Effector CD4-positive, alpha-beta T cell (primary cell): ENCODE results near the gene STK36.
"Not testable (repeated sequence)": the region's sequence is repeated elsewhere in the genome, so short reads cannot be mapped to it uniquely, and the experiment has no call there.

Experiments
- DNase-seq: peaks from one replicate; pipeline ENCODE4 v3.0.0-alpha.2; 2020

Gene STK36

DNA sequence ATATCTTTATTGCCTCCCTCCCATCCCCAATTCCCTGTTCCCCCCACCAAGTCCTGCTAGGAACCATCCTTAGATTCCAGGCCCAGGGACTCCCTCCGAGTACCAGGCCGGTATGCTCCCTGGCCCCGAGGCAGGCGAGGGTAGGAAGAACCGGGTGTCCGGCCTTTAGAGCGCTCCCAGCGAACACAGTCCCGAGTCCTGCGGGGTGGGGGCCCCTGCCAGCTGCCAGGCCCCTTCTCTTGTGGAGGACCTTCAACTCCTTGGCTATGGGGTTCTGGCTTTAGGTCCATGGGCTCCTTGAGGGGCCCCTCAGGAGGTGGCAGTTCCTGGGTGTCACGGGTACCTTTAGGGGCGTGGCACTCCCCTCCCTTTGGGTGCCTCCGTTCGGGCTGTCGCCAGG, 8.0 kb upstream of the STK36 start:
- DNase-seq, result no peak

DNA sequence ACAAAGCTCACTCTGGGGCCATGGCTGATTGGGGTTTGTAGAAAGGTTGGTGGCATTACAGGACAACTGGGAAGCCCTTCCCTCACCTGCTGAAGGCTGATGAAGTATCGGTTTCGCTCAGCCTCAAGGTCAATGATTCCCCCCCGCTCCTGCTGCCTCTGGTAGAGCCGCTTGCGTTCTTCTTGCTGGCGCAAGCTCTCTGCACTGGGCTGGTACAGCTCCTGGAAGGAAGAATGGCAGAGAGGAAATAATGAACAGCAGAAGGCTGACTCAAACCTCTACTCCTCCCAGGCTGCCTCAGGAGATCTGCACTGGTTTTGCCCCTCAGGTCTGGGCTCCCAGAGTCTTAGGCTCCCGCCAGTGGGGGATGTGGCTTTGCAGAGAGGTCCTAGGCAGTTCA, 7.2 kb upstream of the STK36 start:
- no peak for DNase-seq

DNA sequence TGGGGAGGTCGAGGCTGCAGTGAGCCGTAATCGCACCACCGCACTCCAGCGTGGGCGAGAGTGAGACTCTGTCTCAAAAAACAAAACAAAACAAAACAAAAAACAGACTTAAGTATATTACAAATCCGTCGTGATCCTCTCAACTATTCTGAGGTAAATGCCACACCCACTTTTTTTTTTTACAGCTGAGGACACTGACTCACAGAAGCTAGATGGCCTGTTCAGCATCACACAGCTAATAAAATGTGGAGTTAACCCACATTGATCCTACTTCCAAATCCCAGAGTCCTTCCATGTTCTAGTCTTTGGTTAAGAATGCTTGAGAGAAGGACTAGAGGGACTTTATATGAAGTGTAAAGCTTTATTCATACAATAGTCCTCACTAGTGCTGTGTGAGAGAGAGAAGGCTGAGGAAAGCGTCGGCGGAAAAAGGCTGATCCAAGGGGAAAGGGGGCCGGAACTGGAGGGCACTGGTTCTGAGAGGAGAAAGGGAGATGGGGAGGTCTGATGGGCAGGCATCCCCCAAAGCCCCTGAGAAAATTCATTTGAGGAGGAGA, 711 bp upstream of the STK36 start:
- DNase-seq, result no peak

DNA sequence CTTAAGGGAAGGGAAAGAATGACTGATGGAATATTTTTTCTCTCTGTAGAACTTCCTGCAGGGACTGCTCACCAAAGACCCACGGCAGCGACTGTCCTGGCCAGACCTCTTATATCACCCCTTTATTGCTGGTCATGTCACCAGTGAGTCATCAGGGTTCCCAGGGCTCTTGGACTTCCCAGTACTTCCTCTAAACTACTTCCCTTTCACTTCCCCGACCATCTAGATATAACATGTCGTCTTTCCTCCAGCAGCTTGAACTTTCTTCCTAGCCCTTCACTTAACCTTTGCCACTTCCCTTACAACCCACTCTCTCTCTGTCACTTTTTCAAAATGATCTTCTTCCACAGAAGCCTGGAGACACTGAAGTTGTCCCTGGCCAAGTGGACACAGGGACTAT, 7.2 kb downstream of the STK36 start:
- DNase-seq, result no peak

DNA sequence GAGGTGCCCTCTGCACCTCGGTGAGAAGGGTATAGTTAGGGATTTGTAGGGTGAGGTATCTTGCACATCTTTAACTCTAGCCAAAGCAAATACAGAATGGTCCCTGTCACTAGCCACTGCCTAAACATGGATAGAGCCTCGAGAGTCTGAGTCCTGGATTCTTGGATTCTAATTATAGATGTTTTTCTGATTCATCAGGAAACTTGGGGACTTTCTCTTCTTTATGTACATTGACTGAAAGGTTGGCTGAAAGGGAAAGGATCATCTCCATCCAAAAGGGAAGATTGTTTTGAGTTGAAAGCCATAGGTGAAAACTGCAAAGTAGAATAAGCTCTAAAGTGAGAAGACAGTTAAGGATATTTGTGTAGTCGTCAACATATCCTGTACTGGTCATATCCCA, 8.2 kb downstream of the STK36 start:
- no peak for DNase-seq

DNA sequence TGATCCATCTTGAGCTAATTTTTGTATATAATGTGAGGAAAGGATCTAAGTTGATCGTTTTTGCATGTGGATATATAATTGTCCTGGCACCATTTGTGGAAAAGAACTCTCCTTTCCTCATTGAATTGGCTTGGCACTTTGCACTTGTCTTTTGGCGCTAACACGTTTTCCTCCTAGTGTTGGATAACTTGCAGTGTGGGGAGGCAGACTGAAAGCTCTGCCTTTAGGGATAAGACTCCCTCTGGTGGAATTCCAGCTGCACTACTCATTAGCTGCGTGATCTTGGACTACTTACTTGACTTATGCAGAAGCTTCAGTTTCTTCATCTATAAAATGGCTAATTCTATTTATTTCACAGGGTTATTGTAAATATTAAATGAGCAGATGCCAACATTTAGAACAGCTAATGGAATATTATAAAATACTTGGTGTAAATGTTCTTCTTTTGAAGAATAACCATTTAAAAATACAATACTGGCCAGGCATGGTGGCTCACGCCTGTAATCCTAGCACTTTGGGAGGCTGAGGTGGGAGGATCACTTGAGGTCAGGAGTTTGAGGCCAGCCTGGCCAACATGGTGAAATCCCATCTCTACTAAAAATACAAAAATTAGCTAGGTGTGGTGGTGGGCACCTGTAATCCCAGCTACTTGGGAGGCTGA, 15.6 kb downstream of the STK36 start:
- not testable (repeated sequence) for DNase-seq

DNA sequence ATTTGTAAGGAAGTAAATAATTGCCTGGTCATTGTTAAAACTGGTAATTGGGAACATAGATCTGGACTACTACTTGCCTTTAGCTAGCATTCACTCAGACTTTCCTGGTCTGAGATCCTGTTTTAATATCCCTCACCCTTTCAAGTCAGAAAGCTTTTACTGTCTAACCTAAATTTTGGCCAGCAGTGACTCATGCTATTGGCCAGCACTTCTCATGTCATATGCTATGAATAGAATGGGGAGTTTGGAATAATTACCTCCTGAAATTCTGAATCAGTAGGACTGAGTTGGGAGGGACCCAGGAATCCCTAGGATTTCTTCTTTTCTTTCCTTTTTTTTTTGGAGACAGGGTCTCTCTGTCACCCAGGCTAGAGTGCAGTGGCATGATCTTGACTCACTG, 19.3 kb downstream of the STK36 start:
- DNase-seq, result no peak

DNA sequence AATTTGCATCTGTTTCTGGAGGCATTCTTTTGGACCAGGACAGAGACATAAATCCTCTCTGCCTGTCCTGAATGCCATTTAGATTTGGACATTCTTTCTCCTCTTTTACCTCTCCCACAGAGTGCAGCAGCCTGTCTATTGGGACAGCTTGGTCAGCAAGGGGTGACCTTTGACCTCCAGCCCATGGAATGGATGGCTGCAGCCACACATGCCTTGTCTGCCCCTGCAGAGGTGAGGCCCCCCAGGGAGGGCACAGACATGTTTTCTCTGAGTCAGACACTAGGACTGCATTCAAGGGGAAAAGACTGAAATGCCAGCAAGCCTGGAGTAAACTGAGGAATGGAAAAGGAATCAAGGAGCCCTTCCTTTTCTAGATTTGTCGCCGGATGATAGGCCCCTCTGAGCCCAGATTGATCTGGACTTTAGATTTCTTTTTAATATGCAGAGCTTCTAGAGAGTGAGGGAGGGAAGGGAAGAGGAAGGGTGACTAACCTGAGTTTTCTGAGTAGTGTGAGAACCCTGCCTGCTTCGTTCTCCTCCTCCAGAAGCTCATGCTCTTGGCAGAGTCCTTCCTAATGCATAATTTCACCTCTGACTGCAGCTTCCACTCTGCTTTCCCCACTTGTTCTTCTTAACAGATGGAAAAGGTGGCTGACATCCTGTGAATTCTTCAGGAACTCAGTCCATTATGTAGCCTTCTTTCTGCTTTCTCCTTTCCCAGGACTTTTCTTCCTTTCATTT, 22.7 kb downstream of the STK36 start:
- DNase-seq, result no peak

DNA sequence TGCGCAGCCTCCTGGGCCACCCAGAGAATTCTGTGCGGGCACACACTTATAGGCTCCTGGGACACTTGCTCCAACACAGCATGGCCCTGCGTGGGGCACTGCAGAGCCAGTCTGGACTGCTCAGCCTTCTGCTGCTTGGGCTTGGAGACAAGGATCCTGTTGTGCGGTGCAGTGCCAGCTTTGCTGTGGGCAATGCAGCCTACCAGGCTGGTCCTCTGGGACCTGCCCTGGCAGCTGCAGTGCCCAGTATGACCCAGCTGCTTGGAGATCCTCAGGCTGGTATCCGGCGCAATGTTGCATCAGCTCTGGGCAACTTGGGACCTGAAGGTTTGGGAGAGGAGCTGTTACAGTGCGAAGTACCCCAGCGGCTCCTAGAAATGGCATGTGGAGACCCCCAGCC, 27.0 kb downstream of the STK36 start:
- no peak for DNase-seq

DNA sequence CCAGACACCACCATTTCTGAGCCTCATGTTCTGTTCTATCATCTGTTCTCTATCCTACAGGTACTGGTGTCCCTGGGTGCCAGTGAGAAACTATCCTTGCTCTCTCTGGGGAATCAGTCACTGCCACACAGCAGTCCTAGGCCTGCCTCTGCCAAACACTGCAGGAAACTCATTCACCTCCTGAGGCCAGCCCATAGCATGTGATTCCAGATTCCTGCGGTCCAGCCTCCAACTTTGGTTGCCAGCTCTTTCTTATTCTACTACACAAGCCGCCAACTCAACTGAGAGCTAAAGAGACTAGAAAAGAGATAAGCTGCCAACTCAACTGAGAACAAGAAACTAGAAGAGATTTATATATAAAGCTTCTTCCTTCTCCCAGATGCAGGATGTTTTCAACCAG, 29.9 kb downstream of the STK36 start:
- no peak for DNase-seq

DNA sequence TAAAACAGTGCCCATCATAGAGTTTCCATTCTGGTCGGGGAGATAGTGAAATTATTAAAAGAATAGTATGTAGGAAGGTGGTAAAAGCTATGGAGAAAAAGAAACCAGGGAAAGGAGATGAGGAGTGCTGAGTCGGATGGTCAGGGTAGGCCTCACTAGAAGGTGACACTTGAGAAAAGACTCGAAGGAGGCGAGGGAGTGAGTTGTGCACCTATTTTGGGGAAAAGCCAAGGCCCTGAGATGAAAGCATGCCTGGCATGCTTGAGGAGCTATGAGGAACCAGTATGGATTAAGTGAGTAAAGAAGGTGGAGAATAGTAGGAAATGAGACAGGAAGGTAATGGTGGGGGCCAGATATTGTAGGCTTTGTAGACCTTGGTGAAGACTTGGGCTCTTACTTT, 31.5 kb downstream of the STK36 start:
- DNase-seq, result no peak

DNA sequence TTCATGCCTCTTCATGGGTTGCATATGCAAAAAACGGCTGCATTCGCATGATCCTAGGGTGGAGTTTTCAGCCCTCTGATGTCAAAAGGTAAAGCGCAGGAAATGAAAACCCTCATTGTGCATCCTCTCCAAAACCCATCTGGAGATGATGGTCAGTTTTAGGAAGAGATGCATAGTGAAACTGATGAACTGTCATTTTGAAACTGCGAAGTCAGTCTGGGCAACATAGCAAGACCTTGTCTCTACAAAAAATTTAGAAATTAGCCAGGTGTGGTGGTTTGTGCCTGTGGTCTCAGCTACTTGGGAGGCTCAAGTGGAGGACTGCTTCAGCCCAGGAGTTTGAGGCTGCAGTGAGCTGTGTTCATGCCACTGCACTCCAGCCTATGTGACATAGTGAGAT, 36.2 kb downstream of the STK36 start:
- DNase-seq, result no peak

DNA sequence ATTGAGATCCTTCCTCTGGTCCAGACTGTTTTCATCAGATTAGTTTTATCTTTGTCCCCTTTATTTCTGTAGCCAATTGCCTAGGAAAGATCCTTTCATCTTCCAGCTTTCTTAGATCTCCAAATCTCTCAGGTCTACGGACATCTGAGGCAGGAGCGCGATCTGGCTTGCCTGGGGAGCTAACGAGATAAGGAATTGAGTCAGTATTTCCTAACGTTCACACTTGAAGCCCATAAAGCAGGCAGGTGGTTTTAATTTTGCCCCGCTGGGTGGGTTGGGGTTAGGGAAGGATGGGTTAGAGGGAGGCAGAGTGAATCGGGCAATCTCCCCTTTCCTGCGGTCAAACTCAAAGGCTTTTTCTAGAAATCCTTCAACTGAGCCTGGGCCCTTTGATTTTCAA, 38.0 kb downstream of the STK36 start:
- DNase-seq, result no peak

DNA sequence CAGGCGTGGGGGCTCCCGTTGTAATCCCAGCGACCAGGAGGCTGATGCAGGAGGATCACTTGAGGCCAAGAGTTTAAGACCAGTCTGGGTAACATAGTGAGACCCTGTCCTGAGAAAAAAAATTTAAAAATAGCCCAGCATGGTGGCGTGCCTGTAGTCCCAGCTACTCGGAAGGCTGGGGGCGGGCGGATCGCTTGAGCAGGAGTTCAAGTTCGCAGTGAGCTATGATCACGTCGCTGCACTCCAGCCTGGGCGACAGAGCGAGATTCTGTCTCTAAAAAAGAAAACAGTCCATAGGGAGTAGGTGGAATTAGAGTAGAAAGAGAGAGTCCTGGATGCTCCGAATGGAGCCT, 38.4 kb downstream of the STK36 start:
- DNase-seq, result peak; percentile 2

DNA sequence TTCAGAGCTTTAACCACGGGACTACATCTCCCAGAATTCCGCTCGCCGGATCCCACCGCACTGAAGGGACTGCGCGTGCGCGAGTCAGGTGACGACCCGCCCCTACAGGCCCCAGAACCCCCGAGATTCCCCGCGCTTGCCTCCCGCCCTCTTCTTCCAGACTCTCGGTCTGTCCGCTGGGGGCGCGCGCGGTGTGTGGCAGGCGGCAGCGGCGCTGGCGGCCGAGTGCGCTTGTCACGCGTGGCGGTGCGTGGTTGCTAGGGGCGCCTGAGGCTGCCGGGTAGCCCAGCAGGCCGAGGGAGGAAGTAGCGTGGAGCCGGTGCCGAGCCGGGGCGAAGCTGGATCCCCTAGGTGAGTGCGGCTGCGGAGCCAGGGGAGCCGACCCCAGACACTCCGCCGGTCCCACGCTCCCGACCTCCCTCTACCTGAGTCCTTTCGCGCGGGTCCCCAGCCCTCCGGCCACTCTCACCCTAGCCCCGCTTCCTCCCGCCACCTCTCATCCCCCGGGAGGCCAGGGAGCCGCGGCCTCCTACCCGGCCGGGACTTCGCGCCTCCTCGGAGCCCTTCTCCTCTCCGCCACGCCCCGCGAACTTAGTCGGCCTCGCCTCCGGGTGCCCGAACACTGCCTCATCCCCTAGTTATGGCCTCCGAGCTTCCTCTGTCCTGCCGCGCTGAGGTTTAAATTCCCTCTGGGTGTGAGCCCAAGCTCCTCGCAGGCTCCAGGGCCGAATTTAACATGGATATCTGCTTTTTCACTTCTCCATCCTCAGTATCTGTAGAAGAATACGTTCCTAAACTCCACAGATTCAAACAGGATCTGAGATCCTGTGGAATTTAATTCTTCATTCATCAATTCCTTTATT, 39.0 kb downstream of the STK36 start, which contains the start of gene TTLL4:
TTLL4 (plus strand) TSS at position 149 of the 863 bp plus-strand sequence. CDS start 26,842 bp downstream, outside the sequence.
- DNase-seq, result peak; percentile 98

DNA sequence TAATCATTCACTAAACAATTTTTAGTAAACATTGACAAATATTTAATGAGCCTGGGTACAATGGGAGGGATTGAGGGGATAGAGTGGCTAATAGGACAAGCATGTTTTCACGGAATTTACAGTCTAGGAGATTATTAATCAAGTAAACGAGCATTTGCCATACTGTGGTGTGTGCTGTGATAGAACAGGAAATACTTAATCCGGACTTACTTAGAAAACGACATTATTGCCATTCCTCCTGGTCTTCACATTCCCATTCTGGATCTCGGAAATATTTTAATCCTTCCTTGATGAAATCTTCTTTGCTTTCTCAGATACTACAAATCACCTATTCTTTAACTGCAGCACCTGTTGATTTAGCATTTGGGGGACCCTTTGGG, 39.7 kb downstream of the STK36 start:
- no peak for DNase-seq

DNA sequence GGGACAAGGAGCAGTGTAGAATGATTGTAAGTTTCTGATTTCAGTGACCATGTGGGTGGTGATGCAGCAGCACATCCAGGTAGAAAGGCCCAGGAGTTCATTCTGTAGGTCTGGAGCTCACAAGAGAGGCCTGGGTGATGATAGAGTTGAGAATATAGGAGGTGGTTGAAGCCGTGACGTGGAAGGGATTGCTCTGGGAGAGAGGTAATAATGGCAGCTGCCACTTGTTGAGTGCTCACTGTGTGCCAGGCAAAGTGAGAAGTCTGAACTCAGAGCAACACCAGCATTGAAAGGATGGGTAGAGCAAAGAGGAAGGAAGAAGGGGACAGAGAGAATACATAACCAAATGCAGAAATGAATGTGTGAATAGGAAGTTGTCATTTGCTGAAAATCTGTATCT, 42.0 kb downstream of the STK36 start:
- DNase-seq, result no peak

DNA sequence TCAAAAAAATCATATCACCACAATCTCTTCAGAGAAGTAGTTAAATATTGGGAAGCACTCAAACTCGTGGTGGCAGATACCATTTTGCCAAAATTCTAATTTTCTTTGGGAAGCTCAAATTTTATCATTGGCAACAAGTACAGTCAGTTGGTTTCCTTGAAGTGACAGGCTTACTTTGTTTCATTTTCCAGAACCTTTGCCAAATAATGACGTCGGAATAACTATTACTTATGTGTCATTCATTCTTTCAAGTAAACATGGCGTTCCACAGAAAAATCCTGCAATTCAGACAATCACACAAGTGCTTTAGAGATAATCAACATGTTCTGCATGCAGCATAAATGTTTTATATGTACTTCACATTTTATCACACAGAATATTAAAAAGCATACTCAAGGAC, 44.2 kb downstream of the STK36 start:
- no peak for DNase-seq

DNA sequence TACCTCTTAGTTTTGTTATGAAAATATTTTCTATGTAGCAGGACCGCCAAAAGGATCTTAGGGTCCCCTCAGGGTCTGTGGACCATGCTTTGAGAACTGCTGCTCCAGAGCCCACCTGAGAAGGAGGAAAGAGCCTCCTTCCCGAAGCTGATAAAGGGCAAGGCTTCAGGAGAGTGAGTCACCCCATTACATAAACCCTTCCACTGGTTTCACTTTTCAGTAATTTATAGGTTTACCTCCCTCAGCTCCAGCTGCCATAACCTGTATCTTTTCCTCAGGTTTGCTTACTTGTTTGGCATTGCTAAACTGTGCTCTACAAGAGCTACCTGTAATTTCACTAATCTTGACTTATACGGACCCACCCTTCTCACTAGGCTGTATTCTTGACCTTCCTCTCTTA, 45.4 kb downstream of the STK36 start:
- no peak for DNase-seq

DNA sequence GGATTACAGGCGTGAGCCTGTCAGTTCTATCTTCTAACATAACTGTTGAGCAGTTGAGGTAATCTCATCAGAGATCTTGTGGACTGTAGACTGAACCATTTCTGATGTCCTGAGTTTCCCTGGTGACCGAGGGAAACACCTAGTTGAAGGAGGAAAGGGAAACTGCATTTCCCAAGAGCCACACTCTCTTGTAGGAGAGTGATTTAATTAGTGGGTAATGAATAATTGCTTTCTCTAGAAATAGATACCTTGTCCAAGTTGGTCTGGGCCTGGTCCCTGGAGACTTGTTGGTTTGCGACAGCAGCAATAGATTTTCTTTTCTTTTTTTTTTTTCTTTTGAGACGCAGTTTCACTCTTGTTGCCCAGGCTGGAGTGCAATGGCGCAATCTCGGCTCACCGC, 46.2 kb downstream of the STK36 start:
- no peak for DNase-seq

DNA sequence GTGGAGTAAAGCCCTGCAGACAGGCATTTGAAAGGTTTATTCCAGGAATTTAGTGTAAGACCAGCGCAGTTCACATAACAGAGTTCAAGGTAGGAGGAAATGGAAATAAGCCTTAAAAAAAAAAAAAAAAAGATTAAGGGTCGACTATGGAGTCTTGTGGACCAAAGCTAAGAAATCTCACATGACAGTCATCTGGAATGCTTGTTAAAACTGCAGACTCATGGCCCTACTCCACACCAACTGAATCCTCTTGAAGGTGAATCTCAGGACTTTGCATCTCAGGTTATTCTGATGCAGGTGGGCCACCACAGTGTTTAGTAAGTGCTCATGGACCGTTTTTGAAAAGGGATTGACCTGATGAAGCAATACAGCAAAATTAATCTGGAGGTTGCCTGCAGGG, 47.6 kb downstream of the STK36 start:
- DNase-seq, result no peak

DNA sequence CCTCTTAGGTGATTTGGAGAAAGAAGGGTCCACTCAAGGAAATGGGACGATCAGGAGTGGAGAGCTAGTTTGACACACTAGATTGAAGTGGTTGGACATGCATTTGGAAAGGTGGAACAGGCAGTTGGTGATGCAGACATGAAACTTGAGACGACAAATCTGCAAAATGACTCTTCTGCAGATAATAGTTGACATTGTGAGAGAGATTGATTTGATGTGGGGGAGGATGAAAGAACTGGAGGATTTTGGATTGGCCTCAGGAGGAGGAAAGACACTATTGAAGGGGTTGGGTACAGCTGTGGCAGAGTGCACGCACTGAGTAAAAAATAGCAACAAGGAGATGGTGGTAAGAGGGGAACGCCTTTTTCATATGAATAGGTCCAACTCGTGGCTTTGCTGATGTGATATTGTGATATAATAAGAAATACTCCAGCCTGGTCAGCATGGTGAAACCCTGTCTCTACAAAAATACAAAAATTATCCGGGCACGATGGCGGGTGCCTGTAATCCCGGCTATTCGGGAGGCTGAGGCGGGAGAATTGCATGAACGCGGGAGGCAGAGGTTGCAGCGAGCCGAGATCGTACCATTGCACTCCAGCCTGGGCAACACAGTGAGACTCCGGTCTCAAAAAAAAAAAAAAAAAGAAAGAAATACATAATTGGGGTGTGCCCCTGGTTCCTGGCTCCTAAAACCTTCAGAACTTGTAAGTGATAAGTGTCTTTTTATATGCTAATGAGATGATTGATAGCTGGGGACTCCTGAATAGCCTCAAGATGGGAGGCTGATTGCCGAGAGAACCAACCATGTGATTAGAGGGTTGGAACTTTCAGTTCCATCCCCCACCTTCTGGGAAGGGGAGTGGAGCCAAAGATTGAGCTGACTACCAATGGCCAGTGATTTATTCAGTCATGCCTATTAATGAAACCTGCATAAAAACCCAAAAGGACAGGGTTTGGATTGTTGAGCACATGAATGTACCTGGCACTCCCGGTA, 48.5 kb downstream of the STK36 start:
- DNase-seq, result no peak
